Neural progenitor cell (in vitro differentiated cells): Measurements from ENCODE around the gene ME1. TPM values are rescaled to one million over a fixed set of nuclear protein-coding genes. Genes with fewer than 3 reads are reported as not detected.
A peak's percentile ranks its signal among the peaks of the same experiment; 100 is the strongest.

Experiments used
- DNase-seq: peaks from one replicate; pipeline ENCODE4 v3.0.0-alpha.2; 2016; ENCODE audit warnings: low spot score
- H2AFZ ChIP-seq: fragments of 200-600 bp; sonication (generic); replicated peaks from 2 replicates; pipeline ENCODE4 v1.6.1; 2016; ENCODE audit warnings: antibody characterized with exemption
- H3F3A ChIP-seq: fragments of 200-600 bp; sonication (generic); 2 replicates; pipeline ENCODE4 v1.6.1; 2016; ENCODE audit warnings: antibody characterized with exemption, low read depth
- H3K27ac ChIP-seq: fragments of 200-600 bp; sonication (generic); 2 replicates; pipeline ENCODE4 v1.5.1; 2016; ENCODE audit warnings: mild to moderate bottlenecking
- H3K27me3 ChIP-seq: fragments of 200-600 bp; sonication (generic); 2 replicates; pipeline ENCODE4 v1.6.1; 2016; ENCODE audit warnings: mild to moderate bottlenecking, moderate library complexity
- H3K36me3 ChIP-seq: fragments of 200-600 bp; sonication (generic); 2 replicates; pipeline ENCODE4 v1.5.1; 2016
- H3K4me1 ChIP-seq: fragments of 200-600 bp; sonication (generic); 2 replicates; pipeline ENCODE4 v1.6.1; 2016; ENCODE audit warnings: mixed run types
- H3K4me2 ChIP-seq: fragments of 200-600 bp; sonication (generic); 2 replicates; pipeline ENCODE4 v1.6.1; 2016
- H3K4me3 ChIP-seq: fragments of 200-600 bp; sonication (generic); 2 replicates; pipeline ENCODE4 v1.5.1; 2016
- H3K79me2 ChIP-seq: fragments of 200-600 bp; sonication (generic); 2 replicates; pipeline ENCODE4 v1.6.1; 2016; ENCODE audit warnings: low read depth
- H3K9ac ChIP-seq: fragments of 200-600 bp; sonication (generic); 2 replicates; pipeline ENCODE4 v1.6.1; 2016
- H3K9me3 ChIP-seq: fragments of 200-600 bp; sonication (generic); 2 replicates; pipeline ENCODE4 v1.5.1; 2016; ENCODE audit warnings: low read depth
- H4K20me1 ChIP-seq: fragments of 200-600 bp; sonication (generic); 2 replicates; pipeline ENCODE4 v1.6.1; 2016; ENCODE audit warnings: low read depth
- H3K27ac Mint-ChIP-seq: 3 replicates; pipeline ENCODE4 v1.8.0; 2021; ENCODE audit warnings: mixed read lengths
- H3K27me3 Mint-ChIP-seq: 2 replicates; pipeline ENCODE4 v1.8.0; 2022; ENCODE audit warnings: low read depth, mild to moderate bottlenecking, inconsistent platforms, moderate library complexity, mixed read lengths; ENCODE audit not compliant: insufficient read depth
- H3K36me3 Mint-ChIP-seq: 3 replicates; pipeline ENCODE4 v1.8.0; 2021; ENCODE audit warnings: mixed read lengths
- H3K4me1 Mint-ChIP-seq: 3 replicates; pipeline ENCODE4 v1.8.0; 2021; ENCODE audit warnings: mixed read lengths
- H3K4me3 Mint-ChIP-seq: 3 replicates; pipeline ENCODE4 v1.8.0; 2021; ENCODE audit warnings: mild to moderate bottlenecking, moderate library complexity, mixed read lengths
- H3K9me3 Mint-ChIP-seq: 3 replicates; pipeline ENCODE4 v1.8.0; 2020; ENCODE audit warnings: mixed read lengths
- CTCF ChIP-seq: fragments of 200-600 bp; sonication (generic); IDR thresholded peaks from 2 replicates; pipeline ENCODE4 v1.5.1; 2017; ENCODE audit warnings: antibody characterized with exemption, mild to moderate bottlenecking
- EZH2 ChIP-seq: fragments of 200-600 bp; sonication (generic); IDR thresholded peaks from 2 replicates; pipeline ENCODE4 v1.6.1; 2017; ENCODE audit warnings: antibody characterized with exemption, mild to moderate bottlenecking, moderate library complexity
- EZH2phosphoT487 ChIP-seq: fragments of 200-600 bp; sonication (generic); IDR thresholded peaks from 2 replicates; pipeline ENCODE4 v1.6.1; 2017; ENCODE audit warnings: antibody characterized with exemption
- total RNA-seq: library from RNA; depleted of rRNA; stranded (reverse); fragments of >200 nt; gene quantifications from 2 replicates; pipeline ENCODE4 v1.2.3, GENCODE V29; 2015; ENCODE audit warnings: low replicate concordance

ME1 gene
- total RNA-seq, 1 donor from 2014 or later, result 2.8 TPM

- Histone ChIP-seq H3F3A (no peaks in the 10 kb centered on the region), H4K20me1 (no peaks in the 10 kb centered on the region), H3K4me2 (no peak overlapping the region), H2AFZ (no peak overlapping the region), H3K9ac (no peak overlapping the region), H3K9me3 (no peaks in the 10 kb centered on the region), H3K27me3 (no peaks in the 10 kb centered on the region), H3K27ac (no peak overlapping the region), H3K4me3 (no peak overlapping the region), H3K36me3 (no peaks in the 10 kb centered on the region), H3K4me1 (peaks cover 5% of the 10 kb centered on the region), H3K79me2 (no peaks in the 10 kb centered on the region)
- no peak for TF ChIP-seq CTCF
- no peak for TF ChIP-seq EZH2
- no peak for TF ChIP-seq EZH2phosphoT487
- peaks cover 10% of the 10 kb centered on the region for H3K4me1 Mint-ChIP-seq
- no peaks in the 10 kb centered on the region for H3K36me3 Mint-ChIP-seq
- peak overlapping the region; percentile 29 for H3K27ac Mint-ChIP-seq
- H3K4me3 Mint-ChIP-seq, result no peak overlapping the region
- no peak for DNase-seq
- H3K27me3 Mint-ChIP-seq, result peaks cover 3% of the 10 kb centered on the region
- peaks cover 5% of the 10 kb centered on the region for H3K9me3 Mint-ChIP-seq
Measured at GRCh38 chr6:83443516-83443915, 12.7 kb upstream of the ME1 start.

- Histone ChIP-seq H3F3A (no peaks in the 10 kb centered on the region), H4K20me1 (no peaks in the 10 kb centered on the region), H3K27me3 (no peaks in the 10 kb centered on the region), H3K4me2 (peak overlapping the region; percentile 25), H3K36me3 (no peaks in the 10 kb centered on the region), H3K27ac (no peak overlapping the region), H2AFZ (no peak overlapping the region), H3K79me2 (no peaks in the 10 kb centered on the region), H3K9ac (no peak overlapping the region), H3K4me1 (peaks cover 5% of the 10 kb centered on the region), H3K4me3 (no peak overlapping the region), H3K9me3 (no peaks in the 10 kb centered on the region)
- Mint-ChIP-seq H3K9me3 (peaks cover 2% of the 10 kb centered on the region), H3K4me3 (no peak overlapping the region), H3K27ac (peak overlapping the region; percentile 52), H3K4me1 (peaks cover 10% of the 10 kb centered on the region), H3K27me3 (peaks cover 3% of the 10 kb centered on the region), H3K36me3 (no peaks in the 10 kb centered on the region)
- peak; percentile 30 for DNase-seq
- TF ChIP-seq EZH2phosphoT487 (no peak), CTCF (no peak), EZH2 (no peak)
Measured at GRCh38 chr6:83442752-83443151, 11.9 kb upstream of the ME1 start.

- Histone ChIP-seq H2AFZ (no peak overlapping the region), H3K4me2 (no peak overlapping the region), H3K4me3 (no peak overlapping the region), H4K20me1 (no peaks in the 10 kb centered on the region), H3K79me2 (no peaks in the 10 kb centered on the region), H3K9ac (no peak overlapping the region), H3K27me3 (no peaks in the 10 kb centered on the region), H3F3A (no peaks in the 10 kb centered on the region), H3K9me3 (no peaks in the 10 kb centered on the region), H3K4me1 (peaks cover 5% of the 10 kb centered on the region), H3K36me3 (no peaks in the 10 kb centered on the region), H3K27ac (no peak overlapping the region)
- no peak for DNase-seq
- H3K36me3 Mint-ChIP-seq, result no peaks in the 10 kb centered on the region
- no peak for TF ChIP-seq EZH2phosphoT487
- no peak for TF ChIP-seq CTCF
- no peak for TF ChIP-seq EZH2
- H3K9me3 Mint-ChIP-seq, result peaks cover 2% of the 10 kb centered on the region
- H3K4me3 Mint-ChIP-seq, result no peak overlapping the region
- peaks cover 3% of the 10 kb centered on the region for H3K27me3 Mint-ChIP-seq
- no peak overlapping the region for H3K27ac Mint-ChIP-seq
- peaks cover 10% of the 10 kb centered on the region for H3K4me1 Mint-ChIP-seq
Measured at GRCh38 chr6:83439201-83439600, 8.3 kb upstream of the ME1 start.
